H1 (cell line): Measurements from ENCODE around the gene ASB7. TPM values are rescaled to one million over a fixed set of nuclear protein-coding genes. Genes with fewer than 3 reads are reported as not detected.

Experiments used
- CTCF ChIA-PET: fragments of 300-600 bp; sonication (Branson Sonifier 250); formaldehyde crosslinking; loops from one replicate; lab custom pipeline; 2021; ENCODE audit not compliant: partially characterized antibody; lab: Charles Lee
- POLR2A ChIA-PET: fragments of 300-600 bp; sonication (Branson Sonifier 250); formaldehyde crosslinking; loops from one replicate; lab custom pipeline; 2021; ENCODE audit warnings: inconsistent platforms; ENCODE audit not compliant: partially characterized antibody; lab: Charles Lee
- DNase-seq, 2 experiments: peaks; one replicate each; pipeline versions ENCODE4 v3.0.0 to v3.0.0-alpha.2; 2010 to 2022; ENCODE audit warnings: low spot score in 2 of 2, low read depth in 1 of 2, mixed read lengths in 1 of 2
- FAIRE-seq: peaks from 2 replicates; lab custom pipeline; 2011; peaks lifted over from hg19 to GRCh38; lab: Jason Lieb, UNC
- H2AFZ ChIP-seq: 2 replicates; pipeline ENCODE4 v1.8.1; 2012; ENCODE audit warnings: low read length, inconsistent platforms
- H2AK5ac ChIP-seq: 2 replicates; pipeline ENCODE4 v1.6.1; 2013; ENCODE audit warnings: low read depth, low read length
- H2BK120ac ChIP-seq: replicated peaks from 2 replicates; pipeline ENCODE3; 2013; ENCODE audit warnings: low read depth, low read length, inconsistent platforms
- H2BK12ac ChIP-seq: 2 replicates; pipeline ENCODE4 v1.6.1; 2013; ENCODE audit warnings: low read depth, low read length
- H2BK15ac ChIP-seq: 2 replicates; pipeline ENCODE4 v1.6.1; 2013; ENCODE audit warnings: low read length
- H2BK20ac ChIP-seq: 2 replicates; pipeline ENCODE4 v1.6.1; 2013; ENCODE audit warnings: low read length
- H2BK5ac ChIP-seq: 2 replicates; pipeline ENCODE4 v1.6.1; 2013; ENCODE audit warnings: low read depth, low read length
- H3K14ac ChIP-seq: 2 replicates; pipeline ENCODE4 v1.6.1; 2013; ENCODE audit warnings: inconsistent platforms; ENCODE audit not compliant: insufficient read length
- H3K18ac ChIP-seq: 2 replicates; pipeline ENCODE4 v1.6.1; 2013; ENCODE audit warnings: low read length; ENCODE audit errors: extremely low read depth
- H3K23ac ChIP-seq: 2 replicates; pipeline ENCODE4 v1.6.1; 2013; ENCODE audit warnings: inconsistent platforms; ENCODE audit not compliant: insufficient read length
- H3K23me2 ChIP-seq: 2 replicates; pipeline ENCODE4 v1.6.1; 2013; ENCODE audit warnings: low read depth, low read length
- H3K27ac ChIP-seq: 2 replicates; pipeline ENCODE4 v1.6.1; 2011; ENCODE audit warnings: low read depth, low read length, inconsistent platforms
- H3K27me3 ChIP-seq, 4 experiments: replicated peaks in 1 of 4; 1 replicate in 1 of 4; 2 replicates in 3 of 4; pipeline versions ENCODE4 v1.6.1 to v1.8.1; 2011 to 2013; ENCODE audit warnings: low read length in 3 of 4, mild to moderate bottlenecking in 3 of 4, inconsistent platforms in 2 of 4, mixed read lengths in 2 of 4, moderate library complexity in 1 of 4; ENCODE audit not compliant: control insufficient read depth in 3 of 4, insufficient read depth in 3 of 4; ENCODE audit errors: extremely low read depth in 1 of 4
- H3K36me3 ChIP-seq, 4 experiments: 2 replicates each; pipeline versions ENCODE4 v1.6.1 to v1.8.1; 2011 to 2013; ENCODE audit warnings: mild to moderate bottlenecking in 4 of 4, low read length in 3 of 4, moderate library complexity in 2 of 4, control low read depth in 1 of 4, inconsistent platforms in 1 of 4; ENCODE audit not compliant: insufficient read depth in 4 of 4, control insufficient read depth in 2 of 4
- H3K4ac ChIP-seq: replicated peaks from 2 replicates; pipeline ENCODE3; 2013; ENCODE audit warnings: low read length, low read depth, mixed read lengths, inconsistent platforms; ENCODE audit not compliant: insufficient read length
- H3K4me1 ChIP-seq, 4 experiments: replicated peaks in 1 of 4; 1 replicate in 1 of 4; 2 replicates in 3 of 4; pipeline versions ENCODE4 v1.6.1 to v1.8.1; 2011 to 2013; ENCODE audit warnings: low read length in 3 of 4, inconsistent platforms in 2 of 4, mixed read lengths in 1 of 4; ENCODE audit not compliant: insufficient read depth in 4 of 4, control insufficient read depth in 3 of 4
- H3K4me2 ChIP-seq, 2 experiments: 2 replicates each; pipeline versions ENCODE4 v1.6.1 to v1.8.1; 2011 to 2013; ENCODE audit warnings: low read depth in 2 of 2, low read length in 2 of 2, control low read depth in 1 of 2, inconsistent platforms in 1 of 2, mild to moderate bottlenecking in 1 of 2; ENCODE audit not compliant: insufficient read depth in 1 of 2
- H3K4me3 ChIP-seq, 4 experiments: fragments of 200-600, 300-600 bp in 1 of 4; sonication (generic), shearing (Covaris generic), sonication (Bioruptor Twin) in 1 of 4; 2 replicates each; pipeline versions ENCODE4 v1.5.1 to v1.8.1; 2011 to 2016; ENCODE audit warnings: low read length in 4 of 4, low read depth in 3 of 4, control low read depth in 2 of 4, inconsistent platforms in 2 of 4, mild to moderate bottlenecking in 2 of 4, mixed read lengths in 1 of 4, moderate library complexity in 1 of 4; ENCODE audit not compliant: insufficient read depth in 2 of 4; ENCODE audit errors: extremely low read depth in 1 of 4
- H3K56ac ChIP-seq: replicated peaks from 2 replicates; pipeline ENCODE3; 2013; ENCODE audit warnings: low read depth, mild to moderate bottlenecking, mixed read lengths, low read length, inconsistent platforms; ENCODE audit not compliant: insufficient read length
- H3K79me1 ChIP-seq: 2 replicates; pipeline ENCODE4 v1.6.1; 2013; ENCODE audit warnings: low read depth, low read length, control low read depth
- H3K79me2 ChIP-seq, 2 experiments: 2 replicates each; pipeline versions ENCODE4 v1.6.1 to v1.8.1; 2012 to 2013; ENCODE audit warnings: low read length in 2 of 2, mild to moderate bottlenecking in 2 of 2, inconsistent platforms in 1 of 2; ENCODE audit not compliant: insufficient read depth in 2 of 2, control insufficient read depth in 1 of 2
- H3K9ac ChIP-seq, 4 experiments: replicated peaks in 1 of 4; 1 replicate in 1 of 4; 2 replicates in 3 of 4; pipeline versions ENCODE4 v1.6.1 to v1.8.1; 2011 to 2013; ENCODE audit warnings: low read depth in 3 of 4, low read length in 3 of 4, control low read depth in 2 of 4, mild to moderate bottlenecking in 2 of 4, moderate library complexity in 2 of 4, inconsistent platforms in 1 of 4; ENCODE audit errors: extremely low read depth in 1 of 4
- H3K9me3 ChIP-seq, 2 experiments: 2 replicates each; pipeline versions ENCODE4 v1.6.1 to v1.8.1; 2012 to 2013; ENCODE audit warnings: mild to moderate bottlenecking in 2 of 2, moderate library complexity in 2 of 2, control low read depth in 1 of 2, inconsistent platforms in 1 of 2, low read depth in 1 of 2, low read length in 1 of 2, mixed read lengths in 1 of 2; ENCODE audit not compliant: insufficient read depth in 2 of 2
- H4K20me1 ChIP-seq, 2 experiments: replicated peaks in 1 of 2; 2 replicates each; pipeline versions ENCODE3 to v1.8.1; 2011 to 2013; ENCODE audit warnings: inconsistent platforms in 2 of 2, low read length in 2 of 2, mild to moderate bottlenecking in 1 of 2; ENCODE audit not compliant: insufficient read depth in 2 of 2, control insufficient read depth in 1 of 2
- H4K5ac ChIP-seq: 2 replicates; pipeline ENCODE4 v1.6.1; 2013; ENCODE audit warnings: low read length, low read depth, mixed read lengths, inconsistent platforms; ENCODE audit not compliant: insufficient read length
- H4K8ac ChIP-seq: 2 replicates; pipeline ENCODE4 v1.8.0; 2013; ENCODE audit warnings: mild to moderate bottlenecking, moderate library complexity, low read length, inconsistent platforms; ENCODE audit not compliant: insufficient read depth; ENCODE audit errors: extremely low read depth
- H4K91ac ChIP-seq: replicated peaks from 2 replicates; pipeline ENCODE3; 2013; ENCODE audit warnings: low read length, mixed read lengths, inconsistent platforms; ENCODE audit not compliant: insufficient read length
- CBX5 ChIP-seq: fragments of 300-800, 300-1000 bp; sonication (generic); IDR thresholded peaks from 2 replicates; pipeline ENCODE4 v1.7.1; 2016; ENCODE audit warnings: antibody characterized with exemption, low read length, low read depth
- EGR1 ChIP-seq: IDR thresholded peaks from 2 replicates; pipeline ENCODE4 v1.6.1; 2011; ENCODE audit warnings: low read depth, low read length, borderline replicate concordance
- JUND ChIP-seq: IDR thresholded peaks from 2 replicates; pipeline ENCODE4 v1.6.1; 2011; ENCODE audit warnings: mild to moderate bottlenecking, improper control_type of control experiment, low read length
- NANOG ChIP-seq: IDR thresholded peaks from 2 replicates; pipeline ENCODE4 v1.6.1; 2011; ENCODE audit warnings: low read length, low read depth, mild to moderate bottlenecking, inconsistent platforms; ENCODE audit not compliant: insufficient read depth, poor library complexity, severe bottlenecking
- TCF12 ChIP-seq: IDR thresholded peaks from 2 replicates; pipeline ENCODE4 v1.6.1; 2011; ENCODE audit warnings: low read depth, mild to moderate bottlenecking, low read length
- WGBS, 2 experiments: shearing (Covaris generic) in 1 of 2; methylation state at CpG; one replicate each; pipeline versions ENCODE4 v1.1.6 to v1.1.7; 2013 to 2015; ENCODE audit warnings: low lambda C conversion rate in 2 of 2, mixed read lengths in 2 of 2, inconsistent platforms in 1 of 2, low coverage in 1 of 2, missing lambda C conversion rate in 1 of 2; ENCODE audit not compliant: insufficient replicate concordance in 2 of 2, insufficient coverage in 1 of 2, insufficient read length in 1 of 2; ENCODE audit errors: extremely low coverage in 1 of 2, missing lambda C conversion rate in 1 of 2; 5-methylcytosine and 5-hydroxymethylcytosine counted together
- polyA plus RNA-seq, 7 experiments: library from polyadenylated mRNA; depleted of rRNA in 3 of 7; stranded (reverse) in 5 of 7; unstranded in 2 of 7; fragments of >200 nt in 5 of 7; fragments of 200-250 nt in 2 of 7; gene quantifications; 1 replicate in 5 of 7; 2 replicates in 1 of 7; 4 replicates in 1 of 7; pipeline versions ENCODE4 v1.2.1 to v1.2.3, GENCODE V29; 2011 to 2013; ENCODE audit warnings: missing spikeins in 2 of 7, mixed read lengths in 2 of 7
- total RNA-seq: library from RNA; stranded (reverse); fragmentation: NEBNext Ultra II Directional; extraction: Animal tissue kit (Norgen Biotek cat#: 25700); gene quantifications from 2 replicates; pipeline ENCODE4 v1.2.1, GENCODE V29; 2021

The ASB7 gene
- total and polyA plus RNA-seq, 2 of the 8 experiments (the other 6 are each of a cell fraction or from before 2014, with no cell fraction given): 5.2 to 12.8 TPM

GRCh38 chr15:100615801-100616200 lies 13.4 kb downstream of the ASB7 start:
- no peak overlapping the region for H3K56ac ChIP-seq
- no peak overlapping the region for H3K27ac ChIP-seq
- no peak overlapping the region for H3K4ac ChIP-seq
- H3K14ac ChIP-seq: no peak overlapping the region
- H4K20me1 ChIP-seq: no peaks in the 10 kb centered on the region
- DNase-seq (no peak), FAIRE-seq (no peak)
- no peak overlapping the region for H3K23ac ChIP-seq
- no peak overlapping the region for H4K91ac ChIP-seq
- no peak overlapping the region for H2BK12ac ChIP-seq
- H2BK15ac ChIP-seq: no peak overlapping the region
- H3K4me2 ChIP-seq: no peak overlapping the region
- H3K18ac ChIP-seq: no peak overlapping the region
- H4K8ac ChIP-seq: no peak overlapping the region
- no peak overlapping the region for H2BK20ac ChIP-seq
- no peak overlapping the region for H4K5ac ChIP-seq
- no peaks in the 10 kb centered on the region for H3K4me1 ChIP-seq
- H3K9ac ChIP-seq: no peak overlapping the region
- no peak overlapping the region for H2AFZ ChIP-seq
- no peaks in the 10 kb centered on the region for H3K23me2 ChIP-seq
- H3K36me3 ChIP-seq: peaks cover 3 to 25% (median 13%) of the 10 kb centered on the region in 4 experiments; a peak in 7 of 8 replicates
- no peak overlapping the region for H3K4me3 ChIP-seq
- peaks cover 2% of the 10 kb centered on the region; the same call in 1 of the 2 replicates for H3K79me1 ChIP-seq
- no peaks in the 10 kb centered on the region for H3K27me3 ChIP-seq
- H2BK5ac ChIP-seq: no peak overlapping the region
- CTCF ChIA-PET: interaction anchor here (0.6 to 1.9 kb wide), 3 partner anchors 19 to 265 kb away, joined by 3 to 7 read pairs (median 3); no protein-coding TSS in a partner anchor
- WGBS, 2 experiments: 66% methylated on average over 5 of the region's 5 CpGs; no CpG with 5 or more reads in 1 of the 2 experiments
- H3K79me2 ChIP-seq: peaks cover 0 to 2% of the 10 kb centered on the region in 2 experiments; a peak in 1 of 4 replicates
- H2BK120ac ChIP-seq: no peak overlapping the region
- no peaks in the 10 kb centered on the region for H3K9me3 ChIP-seq
- POLR2A ChIA-PET: no interaction called here
- H2AK5ac ChIP-seq: no peak overlapping the region
- TF ChIP-seq CBX5: no peak
- no peak for TF ChIP-seq EGR1
- TF ChIP-seq TCF12: no peak
- no peak for TF ChIP-seq NANOG
- no peak for TF ChIP-seq JUND
